ENCODE data around the gene KIF23. TPM values are rescaled to one million over a fixed set of nuclear protein-coding genes. Genes with fewer than 3 reads are reported as not detected.

KIF23 gene
- total and polyA plus RNA-seq, 12 donors = 0.17 to 3.4 (median 0.57) TPM

DNA sequence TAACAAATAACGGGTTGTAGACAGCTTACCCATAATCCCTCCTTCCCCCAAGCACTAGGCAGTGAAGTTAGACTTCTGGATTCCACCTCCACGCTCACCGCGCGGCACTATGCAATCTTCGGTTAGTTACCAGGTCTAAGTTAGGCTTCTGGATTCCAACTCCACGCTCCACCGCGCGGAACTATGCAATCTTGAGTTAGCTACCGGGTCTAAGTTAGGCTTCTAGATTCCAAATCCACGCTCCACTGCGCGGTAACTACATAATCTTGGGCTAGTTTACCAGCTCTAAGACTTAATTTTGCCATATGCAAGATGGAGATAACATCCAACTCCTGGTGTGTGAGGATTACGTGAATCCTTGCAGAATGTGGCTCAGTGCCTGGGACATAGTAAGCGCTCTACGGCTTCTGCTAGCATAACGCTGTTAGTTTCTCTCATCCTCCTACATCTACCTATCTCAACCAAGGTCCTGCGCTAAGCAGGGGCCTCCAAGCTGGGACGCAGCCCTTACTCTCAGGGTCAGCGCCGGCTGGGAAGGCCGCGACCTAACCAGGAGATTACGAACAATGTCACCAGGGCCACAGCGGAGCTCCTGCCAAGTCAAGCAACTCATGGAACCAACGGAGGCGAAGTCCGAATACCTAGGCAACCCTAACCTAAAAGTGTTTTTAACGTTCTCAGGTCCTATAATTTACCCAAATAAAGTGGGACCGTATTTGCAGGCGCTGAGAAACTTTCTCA is 38.0 kb downstream of the KIF23 start:
- WGBS, 2 donors = 8 to 18% methylated on average over 32 of the region's 32 CpGs
- H3K27me3 ChIP-seq = no peaks in the 10 kb centered on the region
- H3K4me1 ChIP-seq = peaks cover 3 to 42% (median 31%) of the 10 kb centered on the region in 9 donors
- peak overlapping the region in 9 of 10 donors; percentile 73 to 99 (median 91) for H3K4me3 ChIP-seq
- peaks cover 0 to 50% (median 17%) of the 10 kb centered on the region in 9 donors for H3K36me3 ChIP-seq
- intact Hi-C loops (cut with DNase I) = loop anchor here in 1 of 10 donors (1.0 kb wide), 1 partner anchor 10 kb away; no protein-coding TSS in a partner anchor
- peak overlapping the region; percentile 80 to 99 (median 95) for H3K27ac ChIP-seq
- ATAC-seq (peak; percentile 22 to 63 (median 52)), DNase-seq (no peak)
- no peak for TF ChIP-seq CTCF (IDR thresholded peaks at IDR 0.05)
- no peaks in the 10 kb centered on the region for H3K9me3 ChIP-seq

- intact Hi-C loops (cut with DNase I) = loop anchor here in 1 of 10 donors (1.0 kb wide), 1 partner anchor 9 kb away; no protein-coding TSS in a partner anchor
- WGBS, 2 donors = 0 to 1% methylated on average over 77 of the region's 77 CpGs
- TF ChIP-seq CTCF (IDR thresholded peaks at IDR 0.05) = no peak
- Histone ChIP-seq H3K36me3 (peaks cover 0 to 51% (median 17%) of the 10 kb centered on the region in 9 donors), H3K27me3 (no peaks in the 10 kb centered on the region), H3K27ac (peak within 1 kb of the TSS; percentile 84 to 99 (median 95)), H3K4me1 (peaks cover 3 to 43% (median 32%) of the 10 kb centered on the region in 9 donors), H3K9me3 (no peaks in the 10 kb centered on the region), H3K4me3 (peak within 1 kb of the TSS; percentile 73 to 99 (median 90))
- ATAC-seq (peak; percentile 96 to 98 (median 96)), DNase-seq (peak; percentile 96 to 97)
These were observed 38.8 kb downstream of the KIF23 start, which contains the start of gene RPLP1 for GRCh38 chr15:69452692-69453521. RPLP1 (plus strand) TSS chr15:69452818; CDS start chr15:69452949, 131 bp downstream.

GRCh38 chr15:69454953-69455352 is 40.8 kb downstream of the KIF23 start:
- no peak for TF ChIP-seq CTCF (IDR thresholded peaks at IDR 0.05)
- ATAC-seq (no peak), DNase-seq (no peak)
- peak overlapping the region in 6 of 10 donors; percentile 6 to 98 (median 80) for H3K4me3 ChIP-seq
- H3K36me3 ChIP-seq = peaks cover 0 to 47% (median 17%) of the 10 kb centered on the region in 9 donors
- WGBS, 2 donors = 31 to 34% methylated on average over 5 of the region's 5 CpGs
- intact Hi-C loops (cut with DNase I) = no loop called here
- peaks cover 3 to 50% (median 35%) of the 10 kb centered on the region in 9 donors for H3K4me1 ChIP-seq
- peak overlapping the region in 2 of 10 donors; percentile 7 to 97 for H3K27ac ChIP-seq
- H3K27me3 ChIP-seq = no peaks in the 10 kb centered on the region
- H3K9me3 ChIP-seq = no peaks in the 10 kb centered on the region
